Vagina (tissue), 2 donors: ENCODE results near the gene LSM4. TPM values are rescaled to one million over a fixed set of nuclear protein-coding genes. Genes with fewer than 3 reads are reported as not detected.
A peak's percentile ranks its signal among the peaks of the same experiment; 100 is the strongest.
"Not testable (repeated sequence)": the region's sequence is repeated elsewhere in the genome, so short reads cannot be mapped to it uniquely, and the experiment has no call there.

Source experiments
- DNase-seq, 2 donors: peaks; one replicate each; pipeline ENCODE4 v3.0.0-alpha.2; 2017; ENCODE audit errors: extremely low spot score in 2 of 2
- H3K27ac ChIP-seq: fragments of 200-600 bp; sonication (generic); one replicate; pipeline ENCODE4 v1.5.1; 2019
- H3K27me3 ChIP-seq: fragments of 200-600 bp; sonication (generic); one replicate; pipeline ENCODE4 v1.5.1; 2019
- H3K36me3 ChIP-seq, 2 donors: fragments of 200-600 bp; sonication (generic); one replicate each; pipeline ENCODE4 v1.5.1; 2017 to 2019
- H3K4me1 ChIP-seq: fragments of 200-600 bp; sonication (generic); one replicate; pipeline ENCODE4 v1.5.1; 2019
- H3K4me3 ChIP-seq, 2 donors: fragments of 200-600 bp; sonication (generic); 1 replicate in 1 of 2; 2 replicates in 1 of 2; pipeline ENCODE4 v1.5.1; 2016 to 2019
- H3K9me3 ChIP-seq: fragments of 200-600 bp; sonication (generic); one replicate; pipeline ENCODE4 v1.5.1; 2019
- CTCF ChIP-seq, 3 experiments: fragments of 450-650 bp in 2 of 3; fragments of 200-600 bp in 1 of 3; sonication (generic) in 1 of 3; IDR thresholded peaks; one replicate each; pipeline ENCODE4 v1.5.1; 2017 to 2019; ENCODE audit warnings: antibody characterized with exemption in 3 of 3, mild to moderate bottlenecking in 2 of 3, moderate library complexity in 2 of 3
- POLR2A ChIP-seq, 2 donors: fragments of 450-650 bp; IDR thresholded peaks; one replicate each; pipeline ENCODE4 v1.6.1; 2017; ENCODE audit warnings: antibody characterized with exemption in 2 of 2, mild to moderate bottlenecking in 2 of 2, moderate library complexity in 2 of 2
- POLR2AphosphoS5 ChIP-seq, 2 donors: sonication (generic); formaldehyde crosslinking; IDR thresholded peaks; one replicate each; pipeline ENCODE4 v1.9.0; 2017; ENCODE audit warnings: antibody characterized with exemption in 2 of 2, mild to moderate bottlenecking in 2 of 2, low read depth in 1 of 2; ENCODE audit not compliant: insufficient read depth in 1 of 2
- intact Hi-C: fragments of 100-400 bp; cut with DNase I; formaldehyde crosslinking; loops from one replicate; pipeline ENCODE4 v1.15.1; 2023
- total RNA-seq: library from RNA; depleted of rRNA; stranded (reverse); fragments of >200 nt; gene quantifications from one replicate; pipeline ENCODE4 v1.2.3, GENCODE V29; 2016

Gene LSM4
- total RNA-seq, 1 donor from 2014 or later, result 54.3 TPM

- Histone ChIP-seq H3K9me3 (no peaks in the 10 kb centered on the region), H3K27me3 (no peaks in the 10 kb centered on the region), H3K27ac (peak overlapping the region; percentile 63), H3K4me1 (peaks cover 9% of the 10 kb centered on the region), H3K4me3 (peak overlapping the region; percentile 12 to 19), H3K36me3 (no peaks in the 10 kb centered on the region)
- peak; percentile 56 to 60 for TF ChIP-seq POLR2A (IDR thresholded peaks at IDR 0.05)
- TF ChIP-seq POLR2AphosphoS5 (IDR thresholded peaks at IDR 0.05; ENCODE audit: insufficient read depth in 1 of 2, low read depth in 1 of 2), result peak; percentile 34 to 97
- TF ChIP-seq CTCF (IDR thresholded peaks at IDR 0.05), result peak; percentile 89 to 97 (median 95)
- intact Hi-C loops, result no loop called here
- peak in 1 of 2 donors; percentile 98 for DNase-seq
These were observed 5.6 kb upstream of the LSM4 start for GRCh38 chr19:18328340-18329034.

GRCh38 chr19:18326772-18327171 is 3.9 kb upstream of the LSM4 start:
- peaks cover 19% of the 10 kb centered on the region for H3K4me1 ChIP-seq
- no peak overlapping the region for H3K27ac ChIP-seq
- H3K27me3 ChIP-seq, result no peaks in the 10 kb centered on the region
- no peak overlapping the region for H3K4me3 ChIP-seq
- no peak for DNase-seq
- no peaks in the 10 kb centered on the region for H3K9me3 ChIP-seq
- intact Hi-C loops, result no loop called here
- no peaks in the 10 kb centered on the region for H3K36me3 ChIP-seq
- TF ChIP-seq CTCF (IDR thresholded peaks at IDR 0.05) (no peak), POLR2AphosphoS5 (IDR thresholded peaks at IDR 0.05; ENCODE audit: insufficient read depth in 1 of 2, low read depth in 1 of 2) (no peak), POLR2A (IDR thresholded peaks at IDR 0.05) (no peak)

- Histone ChIP-seq H3K27ac (peak overlapping the region; percentile 89), H3K4me1 (peaks cover 38% of the 10 kb centered on the region)
- H3K9me3 ChIP-seq, H3K27me3 ChIP-seq, DNase-seq, H3K4me3 ChIP-seq, H3K36me3 ChIP-seq, intact Hi-C loops: not testable (repeated sequence)
These were observed 1.5 kb upstream of the LSM4 start for GRCh38 chr19:18324373-18324731.

- Histone ChIP-seq H3K4me3 (peak overlapping the region; percentile 71 to 73), H3K9me3 (no peaks in the 10 kb centered on the region), H3K27ac (peak overlapping the region; percentile 89), H3K36me3 (no peaks in the 10 kb centered on the region), H3K4me1 (peaks cover 40% of the 10 kb centered on the region), H3K27me3 (no peaks in the 10 kb centered on the region)
- intact Hi-C loops, result no loop called here
- no peak for DNase-seq
- TF ChIP-seq POLR2AphosphoS5 (IDR thresholded peaks at IDR 0.05; ENCODE audit: insufficient read depth in 1 of 2, low read depth in 1 of 2), result no peak
These were observed 538 bp downstream of the LSM4 start for GRCh38 chr19:18322318-18322758.

- Histone ChIP-seq H3K36me3 (no peaks in the 10 kb centered on the region), H3K4me3 (peak overlapping the region; percentile 71 to 73), H3K9me3 (no peaks in the 10 kb centered on the region), H3K27me3 (no peaks in the 10 kb centered on the region), H3K4me1 (peaks cover 40% of the 10 kb centered on the region), H3K27ac (peak overlapping the region; percentile 89)
- no peak for DNase-seq
- no peak for TF ChIP-seq CTCF (IDR thresholded peaks at IDR 0.05)
- no peak for TF ChIP-seq POLR2A (IDR thresholded peaks at IDR 0.05)
- TF ChIP-seq POLR2AphosphoS5 (IDR thresholded peaks at IDR 0.05; ENCODE audit: insufficient read depth in 1 of 2, low read depth in 1 of 2), result no peak
- intact Hi-C loops, result no loop called here
These were observed 1.2 kb downstream of the LSM4 start for GRCh38 chr19:18321734-18322102.

- Histone ChIP-seq H3K4me3 (no peak overlapping the region), H3K36me3 (no peaks in the 10 kb centered on the region), H3K27me3 (no peaks in the 10 kb centered on the region), H3K4me1 (peaks cover 40% of the 10 kb centered on the region), H3K27ac (peak overlapping the region; percentile 89), H3K9me3 (no peaks in the 10 kb centered on the region)
- DNase-seq, result no peak
- intact Hi-C loops, result no loop called here
- TF ChIP-seq POLR2AphosphoS5 (IDR thresholded peaks at IDR 0.05; ENCODE audit: insufficient read depth in 1 of 2, low read depth in 1 of 2), result no peak
- TF ChIP-seq POLR2A (IDR thresholded peaks at IDR 0.05), result no peak
- no peak for TF ChIP-seq CTCF (IDR thresholded peaks at IDR 0.05)
These were observed 1.8 kb downstream of the LSM4 start for GRCh38 chr19:18320865-18321733.
